H9 (cell line): ENCODE results near the gene ITGAE. TPM values are rescaled to one million over a fixed set of nuclear protein-coding genes. Genes with fewer than 3 reads are reported as not detected.

ENCODE experiments used
- DNase-seq: peaks from one replicate; pipeline ENCODE4 v3.0.0-alpha.2; 2017
- H2AFZ ChIP-seq: one replicate; pipeline ENCODE4 v1.6.1; 2013; ENCODE audit warnings: mild to moderate bottlenecking, low read length, control low read depth, moderate library complexity
- H2AK5ac ChIP-seq: 2 replicates; pipeline ENCODE4 v1.6.1; 2013; ENCODE audit warnings: low read length, control low read depth, mixed read lengths; ENCODE audit not compliant: insufficient read length
- H2BK120ac ChIP-seq: one replicate; pipeline ENCODE4 v1.6.1; 2013; ENCODE audit warnings: low read depth, mild to moderate bottlenecking, low read length, control low read depth, inconsistent platforms; ENCODE audit not compliant: poor library complexity, severe bottlenecking
- H2BK12ac ChIP-seq: 2 replicates; pipeline ENCODE4 v1.6.1; 2013; ENCODE audit warnings: low read length, control low read depth, mixed read lengths, low read depth; ENCODE audit not compliant: insufficient read length
- H2BK15ac ChIP-seq: 2 replicates; pipeline ENCODE4 v1.6.1; 2013; ENCODE audit warnings: low read depth, low read length, control low read depth
- H2BK20ac ChIP-seq: one replicate; pipeline ENCODE4 v1.6.1; 2013; ENCODE audit warnings: low read depth, mild to moderate bottlenecking, low read length, control low read depth, inconsistent platforms; ENCODE audit not compliant: poor library complexity, severe bottlenecking
- H2BK5ac ChIP-seq: 2 replicates; pipeline ENCODE4 v1.6.1; 2013; ENCODE audit warnings: low read length, control low read depth, mixed read lengths; ENCODE audit not compliant: insufficient read length
- H3K14ac ChIP-seq: 2 replicates; pipeline ENCODE4 v1.6.1; 2013; ENCODE audit warnings: low read length, control low read depth; ENCODE audit not compliant: insufficient read depth
- H3K18ac ChIP-seq: 2 replicates; pipeline ENCODE4 v1.6.1; 2013; ENCODE audit warnings: low read depth, mild to moderate bottlenecking, mixed read lengths, low read length, control low read depth; ENCODE audit not compliant: insufficient read length
- H3K23ac ChIP-seq: 2 replicates; pipeline ENCODE4 v1.6.1; 2013; ENCODE audit warnings: low read length, control low read depth, mixed read lengths, low read depth; ENCODE audit not compliant: insufficient read length
- H3K23me2 ChIP-seq: 2 replicates; pipeline ENCODE4 v1.6.1; 2013; ENCODE audit warnings: low read depth, mild to moderate bottlenecking, mixed read lengths, low read length, control low read depth; ENCODE audit not compliant: insufficient read length, poor library complexity, severe bottlenecking
- H3K27ac ChIP-seq: 2 replicates; pipeline ENCODE4 v1.5.1; 2013; ENCODE audit warnings: low read length, control low read depth, mixed read lengths, low read depth; ENCODE audit not compliant: insufficient read length
- H3K27me3 ChIP-seq: 2 replicates; pipeline ENCODE4 v1.6.1; 2013; ENCODE audit warnings: low read length, control low read depth, inconsistent platforms; ENCODE audit not compliant: insufficient read depth
- H3K4ac ChIP-seq: 2 replicates; pipeline ENCODE4 v1.6.1; 2013; ENCODE audit warnings: low read depth, mild to moderate bottlenecking, control low read depth, inconsistent platforms, low read length, moderate library complexity
- H3K4me1 ChIP-seq: 2 replicates; pipeline ENCODE4 v1.6.1; 2013; ENCODE audit warnings: low read length, control low read depth, inconsistent platforms; ENCODE audit not compliant: insufficient read depth
- H3K4me2 ChIP-seq: 2 replicates; pipeline ENCODE4 v1.6.1; 2013; ENCODE audit warnings: low read length, control low read depth, mixed read lengths; ENCODE audit not compliant: insufficient read length, insufficient read depth
- H3K56ac ChIP-seq: 2 replicates; pipeline ENCODE4 v1.6.1; 2013; ENCODE audit warnings: low read depth, mild to moderate bottlenecking, mixed read lengths, low read length, control low read depth; ENCODE audit not compliant: insufficient read length
- H3K79me1 ChIP-seq: 2 replicates; pipeline ENCODE4 v1.6.1; 2013; ENCODE audit warnings: low read depth, mild to moderate bottlenecking, moderate library complexity, low read length, control low read depth, inconsistent platforms; ENCODE audit not compliant: insufficient read depth, poor library complexity, severe bottlenecking
- H3K79me2 ChIP-seq: 2 replicates; pipeline ENCODE4 v1.6.1; 2013; ENCODE audit warnings: low read length, control low read depth, inconsistent platforms; ENCODE audit not compliant: insufficient read depth
- H3K9ac ChIP-seq: 2 replicates; pipeline ENCODE4 v1.6.1; 2013; ENCODE audit warnings: low read length, control low read depth, mixed read lengths; ENCODE audit not compliant: insufficient read length; ENCODE audit errors: extremely low read depth
- H3K9me3 ChIP-seq: one replicate; pipeline ENCODE4 v1.6.1; 2013; ENCODE audit warnings: low read depth, low read length, inconsistent platforms; ENCODE audit not compliant: control insufficient read depth
- H3T11ph ChIP-seq: one replicate; pipeline ENCODE4 v1.6.1; 2013; ENCODE audit warnings: mild to moderate bottlenecking, low read length, control low read depth, inconsistent platforms
- H4K20me1 ChIP-seq: one replicate; pipeline ENCODE4 v1.6.1; 2013; ENCODE audit not compliant: control insufficient read depth, insufficient read length, insufficient read depth
- H4K5ac ChIP-seq: 2 replicates; pipeline ENCODE4 v1.6.1; 2013; ENCODE audit warnings: low read depth, mild to moderate bottlenecking, mixed read lengths, low read length, control low read depth; ENCODE audit not compliant: insufficient read length
- H4K8ac ChIP-seq: replicated peaks from 2 replicates; pipeline ENCODE4 v1.6.1; 2013; ENCODE audit warnings: low read length, control low read depth, mixed read lengths, low read depth; ENCODE audit not compliant: insufficient read length
- H4K91ac ChIP-seq: 2 replicates; pipeline ENCODE4 v1.6.1; 2013; ENCODE audit warnings: low read depth, mild to moderate bottlenecking, moderate library complexity, mixed read lengths, low read length, control low read depth; ENCODE audit not compliant: insufficient read length
- H3K27ac Mint-ChIP-seq, 3 experiments: 2 replicates in 2 of 3; 3 replicates in 1 of 3; pipeline ENCODE4 v1.8.0; 2020 to 2021; ENCODE audit warnings: mixed read lengths in 3 of 3, mild to moderate bottlenecking in 1 of 3, moderate library complexity in 1 of 3
- H3K27me3 Mint-ChIP-seq: 2 replicates; pipeline ENCODE4 v1.8.0; 2021; ENCODE audit warnings: low read depth, mild to moderate bottlenecking, moderate library complexity, mixed read lengths
- H3K36me3 Mint-ChIP-seq, 3 experiments: 2 replicates in 2 of 3; 3 replicates in 1 of 3; pipeline ENCODE4 v1.8.0; 2020 to 2021; ENCODE audit warnings: low read depth in 3 of 3, mixed read lengths in 3 of 3; ENCODE audit not compliant: insufficient read depth in 1 of 3
- H3K4me1 Mint-ChIP-seq, 2 experiments: 2 replicates each; pipeline ENCODE4 v1.8.0; 2020; ENCODE audit warnings: mixed read lengths in 2 of 2
- H3K4me3 Mint-ChIP-seq, 2 experiments: 2 replicates in 1 of 2; 3 replicates in 1 of 2; pipeline ENCODE4 v1.8.0; 2020 to 2021; ENCODE audit warnings: mild to moderate bottlenecking in 2 of 2, mixed read lengths in 2 of 2, moderate library complexity in 1 of 2
- H3K9me3 Mint-ChIP-seq, 2 experiments: 2 replicates in 1 of 2; 3 replicates in 1 of 2; pipeline ENCODE4 v1.8.0; 2020; ENCODE audit warnings: mild to moderate bottlenecking in 2 of 2, mixed read lengths in 2 of 2, moderate library complexity in 1 of 2
- WGBS: extraction: QIAGEN DNeasy Blood & Tissue Kit; methylation state at CpG from one replicate; pipeline ENCODE4 v1.1.7; 2013; ENCODE audit warnings: missing lambda C conversion rate, low lambda C conversion rate, mixed read lengths; ENCODE audit not compliant: insufficient read length; ENCODE audit errors: extremely low coverage; 5-methylcytosine and 5-hydroxymethylcytosine counted together
- total RNA-seq: library from RNA; stranded (reverse); gene quantifications from 2 replicates; pipeline ENCODE4 v1.2.1, GENCODE V29; 2021
- TF ChIP-seq, protein P1 (sequence below): fragments of 200-600 bp; sonication (generic); conservative IDR thresholded peaks from 3 replicates; pipeline ENCODE4 v1.8.0; 2021; ENCODE audit warnings: antibody characterized with exemption, mild to moderate bottlenecking

Gene ITGAE
- total RNA-seq, 1 experiment from 2014 or later, result 23.5 TPM

DNA sequence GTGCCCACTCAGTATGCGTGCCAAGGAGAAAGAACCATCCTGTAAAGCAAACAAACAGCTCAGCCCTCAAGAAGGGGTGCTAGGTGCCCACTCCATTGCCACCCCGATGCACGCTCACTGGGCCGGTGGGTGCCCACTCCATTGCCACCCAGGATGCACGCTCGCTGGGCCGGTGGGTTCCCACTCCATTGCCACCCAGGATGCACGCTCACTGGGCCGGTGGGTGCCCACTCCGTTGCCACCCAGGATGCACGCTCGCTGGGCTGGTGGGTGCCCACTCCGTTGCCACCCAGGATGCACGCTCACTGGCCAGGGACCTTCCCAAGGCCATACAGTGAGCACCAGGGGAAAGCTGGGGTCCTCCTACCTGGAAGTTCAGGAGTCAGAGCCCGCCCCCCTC, 49.2 kb downstream of the ITGAE start:
- Histone ChIP-seq H4K5ac (no peak overlapping the region), H3K79me1 (no peaks in the 10 kb centered on the region), H4K8ac (no peak overlapping the region), H3K27ac (no peak overlapping the region), H3K23me2 (peaks cover 3% of the 10 kb centered on the region), H2AK5ac (no peak overlapping the region), H3K27me3 (no peaks in the 10 kb centered on the region), H3K23ac (no peak overlapping the region), H2AFZ (no peak overlapping the region), H4K20me1 (no peaks in the 10 kb centered on the region), H3K9me3 (no peaks in the 10 kb centered on the region), H4K91ac (no peak overlapping the region), H3K4ac (no peak overlapping the region), H3K9ac (no peak overlapping the region), H2BK5ac (no peak overlapping the region), H2BK120ac (no peak overlapping the region), H3T11ph (no peak overlapping the region), H3K56ac (no peak overlapping the region), H3K4me1 (no peaks in the 10 kb centered on the region; the same call in 1 of the 2 replicates), H3K79me2 (no peaks in the 10 kb centered on the region), H3K4me2 (no peak overlapping the region), H2BK12ac (no peak overlapping the region), H2BK20ac (no peak overlapping the region), H3K18ac (no peak overlapping the region), H2BK15ac (no peak overlapping the region), H3K14ac (no peak overlapping the region)
- peaks cover 6 to 18% of the 10 kb centered on the region in 2 experiments for H3K4me1 Mint-ChIP-seq
- no CpG with 5 or more reads among the region's 15 CpGs for WGBS
- peaks cover 2% of the 10 kb centered on the region for H3K27me3 Mint-ChIP-seq
- DNase-seq, result no peak
- no peak overlapping the region for H3K4me3 Mint-ChIP-seq
- H3K9me3 Mint-ChIP-seq, result no peaks in the 10 kb centered on the region; a peak in 1 of 5 replicates
- peaks cover 0 to 2% (median 0%) of the 10 kb centered on the region in 3 experiments; a peak in 1 of 7 replicates for H3K36me3 Mint-ChIP-seq
- H3K27ac Mint-ChIP-seq, result no peak overlapping the region
- TF ChIP-seq, protein P1, sequence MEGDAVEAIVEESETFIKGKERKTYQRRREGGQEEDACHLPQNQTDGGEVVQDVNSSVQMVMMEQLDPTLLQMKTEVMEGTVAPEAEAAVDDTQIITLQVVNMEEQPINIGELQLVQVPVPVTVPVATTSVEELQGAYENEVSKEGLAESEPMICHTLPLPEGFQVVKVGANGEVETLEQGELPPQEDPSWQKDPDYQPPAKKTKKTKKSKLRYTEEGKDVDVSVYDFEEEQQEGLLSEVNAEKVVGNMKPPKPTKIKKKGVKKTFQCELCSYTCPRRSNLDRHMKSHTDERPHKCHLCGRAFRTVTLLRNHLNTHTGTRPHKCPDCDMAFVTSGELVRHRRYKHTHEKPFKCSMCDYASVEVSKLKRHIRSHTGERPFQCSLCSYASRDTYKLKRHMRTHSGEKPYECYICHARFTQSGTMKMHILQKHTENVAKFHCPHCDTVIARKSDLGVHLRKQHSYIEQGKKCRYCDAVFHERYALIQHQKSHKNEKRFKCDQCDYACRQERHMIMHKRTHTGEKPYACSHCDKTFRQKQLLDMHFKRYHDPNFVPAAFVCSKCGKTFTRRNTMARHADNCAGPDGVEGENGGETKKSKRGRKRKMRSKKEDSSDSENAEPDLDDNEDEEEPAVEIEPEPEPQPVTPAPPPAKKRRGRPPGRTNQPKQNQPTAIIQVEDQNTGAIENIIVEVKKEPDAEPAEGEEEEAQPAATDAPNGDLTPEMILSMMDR, result no peak
